GM18861 (cell line): Measurements from ENCODE around the gene SLC5A10.
"Not testable (repeated sequence)": the region's sequence is repeated elsewhere in the genome, so short reads cannot be mapped to it uniquely, and the experiment has no call there.

Experiments
- ATAC-seq: cut with Tn5 transposase; IDR thresholded peaks from one replicate; pipeline ENCODE4 v1.9.1; 2021; ENCODE audit not compliant: unreplicated experiment

Gene SLC5A10

GRCh38 chr17:18951941-18952842 lies at the start of gene SLC5A10:
TSS of gene SLC5A10 (plus strand) at chr17:18952165. CDS start at chr17:18952206, 41 bp downstream.
- ATAC-seq, result no peak

- no peak for ATAC-seq
Measured at GRCh38 chr17:18904482-18904881, 47.5 kb upstream of the SLC5A10 start.

GRCh38 chr17:18905226-18905625 lies 46.7 kb upstream of the SLC5A10 start:
- ATAC-seq, result no peak

DNA sequence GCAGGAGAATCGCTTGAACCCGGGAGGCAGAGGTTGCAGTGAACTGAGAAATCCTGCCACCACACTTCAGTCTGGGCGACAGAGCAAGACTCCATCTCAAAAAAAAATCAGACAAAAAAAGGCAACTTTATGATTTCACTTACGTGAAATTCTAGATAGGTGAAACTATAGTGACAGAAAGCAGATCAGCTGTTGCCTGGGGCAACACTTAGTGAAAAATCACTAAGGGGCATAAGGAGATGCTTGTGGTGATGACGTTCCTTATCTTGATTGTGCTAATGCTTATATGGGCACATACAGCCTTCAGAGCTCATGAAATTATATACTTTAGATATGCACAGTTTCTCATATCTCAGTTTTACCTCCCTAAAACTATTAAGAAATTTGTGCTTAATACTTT lies 41.6 kb upstream of the SLC5A10 start:
- ATAC-seq, result no peak

GRCh38 chr17:18910881-18911280 lies 41.1 kb upstream of the SLC5A10 start:
- ATAC-seq, result no peak

DNA sequence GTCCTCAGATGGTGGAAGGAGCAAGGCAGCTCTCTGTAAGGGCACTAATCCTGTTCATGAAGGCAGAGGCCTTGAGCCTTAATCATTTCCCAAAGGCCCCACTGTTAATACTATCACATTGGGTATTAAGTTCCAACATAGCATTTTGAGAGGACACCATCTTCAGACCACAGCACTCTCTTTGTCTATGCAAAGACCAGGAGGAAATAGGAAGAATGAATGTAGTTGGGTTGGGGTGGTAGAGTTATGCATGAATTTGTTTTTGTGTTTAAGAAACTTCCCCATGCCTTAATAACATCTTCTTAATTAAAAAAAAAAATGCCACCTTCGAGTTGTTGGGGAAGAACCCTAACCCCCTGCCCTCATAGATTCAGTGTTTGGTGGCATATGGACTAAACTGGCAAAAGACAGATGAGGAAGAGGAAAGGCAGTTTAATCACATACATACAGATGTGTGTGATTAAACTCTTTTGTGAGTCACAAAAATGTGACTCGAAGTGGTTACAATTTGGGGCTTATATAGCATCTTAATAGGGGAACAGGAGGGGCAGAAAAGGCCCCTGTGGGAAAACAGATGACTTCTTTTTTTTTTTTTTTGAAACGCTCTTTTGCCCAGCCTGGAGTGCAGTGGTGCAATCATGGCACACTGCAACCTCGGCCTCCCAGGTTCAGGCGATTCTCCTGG lies 35.0 kb upstream of the SLC5A10 start:
- no peak for ATAC-seq

DNA sequence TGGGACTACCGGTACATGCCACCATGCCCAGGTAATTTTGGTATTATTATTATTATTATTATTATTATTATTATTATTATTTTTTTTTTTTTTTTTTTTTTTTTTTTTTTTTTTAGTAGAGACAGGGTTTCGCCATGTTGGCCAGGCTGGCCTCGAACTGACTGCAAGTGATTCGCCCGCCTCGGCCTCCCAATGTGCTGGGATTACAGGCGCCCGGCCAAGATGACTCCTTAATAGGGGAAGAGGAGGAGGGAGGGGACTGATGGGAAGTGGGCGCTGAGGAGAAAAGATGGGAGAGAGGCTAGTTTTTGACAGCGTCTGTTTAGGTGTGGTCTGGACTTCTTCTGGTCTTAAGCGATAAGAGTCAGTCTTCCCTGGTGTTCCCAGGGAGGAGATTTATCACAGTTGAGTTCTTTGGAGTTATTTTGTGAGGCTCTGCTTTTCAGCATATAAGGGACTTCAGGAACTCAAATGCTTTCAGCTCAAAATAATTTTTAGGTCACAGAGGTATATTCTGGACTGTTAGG lies 34.4 kb upstream of the SLC5A10 start:
- no peak for ATAC-seq

DNA sequence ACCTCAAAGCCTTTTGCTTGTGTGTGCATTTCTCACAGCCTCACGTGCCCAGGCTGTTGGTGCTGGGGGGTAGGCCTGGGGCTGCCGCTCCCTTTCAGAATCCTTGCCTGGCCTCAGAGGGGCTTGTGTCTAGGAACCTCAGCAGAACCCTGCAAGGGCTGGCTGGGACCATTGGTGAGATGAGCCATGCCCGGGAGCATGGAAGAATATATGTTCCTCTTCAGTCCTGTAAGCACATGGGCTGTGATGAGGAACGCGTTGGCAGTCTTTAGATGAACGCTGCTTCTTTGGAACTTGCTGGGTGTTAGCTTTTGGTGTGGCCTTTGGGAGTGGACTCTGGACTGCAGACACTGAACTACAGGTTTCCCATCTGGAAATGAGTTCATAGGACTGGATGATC lies 32.0 kb upstream of the SLC5A10 start:
- ATAC-seq, result no peak

DNA sequence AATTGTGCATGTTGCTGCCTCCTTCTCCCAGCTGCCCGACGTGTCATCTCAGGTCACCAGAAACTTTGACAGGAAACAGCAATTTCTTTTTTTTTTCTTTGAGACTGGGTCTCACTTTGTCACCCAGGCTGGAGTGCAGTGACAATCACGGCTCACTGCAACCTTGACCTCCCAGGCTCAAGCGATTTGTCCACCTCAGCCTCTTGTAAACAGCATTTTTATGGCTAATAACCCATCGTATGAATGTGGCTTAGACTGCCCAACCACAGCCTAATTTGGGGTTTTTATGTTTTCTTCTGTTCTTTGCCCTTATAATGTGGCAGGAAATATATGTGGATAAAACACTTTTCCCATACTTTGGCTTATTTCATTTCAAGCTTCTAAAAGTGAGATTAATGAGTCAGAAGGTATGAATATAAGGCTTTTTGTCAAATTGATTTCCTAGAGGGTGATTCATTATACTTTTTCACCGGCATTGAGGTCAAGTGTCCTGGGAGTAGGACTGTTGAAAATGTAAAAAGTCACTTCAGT lies 31.0 kb upstream of the SLC5A10 start:
- ATAC-seq, result peak; percentile 34

GRCh38 chr17:18921485-18921884 lies 30.5 kb upstream of the SLC5A10 start:
- no peak for ATAC-seq

DNA sequence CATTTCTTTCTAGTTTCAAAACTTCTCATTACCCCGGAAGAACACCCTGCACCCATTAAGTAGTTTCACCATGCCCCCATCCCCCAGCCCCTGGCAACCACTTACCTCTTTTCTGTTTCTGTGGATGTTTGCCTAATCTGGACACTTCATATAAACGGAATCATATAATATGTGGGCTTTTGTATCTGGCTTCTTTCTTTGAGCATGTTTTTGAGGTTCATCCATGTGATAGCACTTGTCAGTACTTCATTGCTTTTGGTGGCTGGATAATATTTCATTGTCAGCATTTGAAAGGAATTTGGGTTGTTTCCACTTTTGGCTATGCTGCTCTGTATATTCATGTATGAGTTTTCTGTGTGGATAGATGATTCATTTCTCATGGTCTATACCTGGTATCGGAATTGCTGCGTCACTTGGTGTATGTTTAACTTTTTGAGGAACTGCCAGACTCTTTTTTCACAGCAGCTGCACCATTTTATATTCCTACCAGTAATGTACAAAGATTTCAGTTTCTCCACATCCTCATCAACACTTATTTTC lies 30.0 kb upstream of the SLC5A10 start:
- ATAC-seq, result peak; percentile 67

GRCh38 chr17:18922596-18922995 lies 29.4 kb upstream of the SLC5A10 start:
- ATAC-seq, result not testable (repeated sequence)

- ATAC-seq, result no peak
Measured at GRCh38 chr17:18925187-18925586, 26.8 kb upstream of the SLC5A10 start.

DNA sequence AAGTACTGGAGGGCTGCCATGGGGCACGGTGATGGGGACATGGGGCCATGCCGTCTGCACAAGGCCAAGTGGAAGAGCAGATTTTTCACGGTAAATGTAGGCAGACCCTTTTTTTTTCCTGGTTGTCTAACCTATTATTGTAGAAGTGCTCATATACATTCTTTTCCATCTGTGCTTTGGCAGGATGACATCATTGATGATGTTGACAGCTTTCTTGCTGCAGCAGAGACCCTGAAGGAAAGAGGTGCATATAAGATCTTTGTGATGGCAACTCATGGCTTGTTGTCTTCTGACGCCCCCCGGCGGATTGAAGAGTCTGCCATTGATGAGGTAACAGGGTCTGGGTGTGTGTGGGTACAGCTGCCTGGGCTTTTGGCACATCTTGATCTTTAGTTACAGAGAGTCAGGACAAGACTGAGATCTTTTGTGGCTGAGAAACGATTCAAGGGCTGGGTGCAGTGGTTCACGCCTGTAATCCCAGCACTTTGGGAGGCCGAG lies 23.3 kb upstream of the SLC5A10 start:
- ATAC-seq, result no peak

DNA sequence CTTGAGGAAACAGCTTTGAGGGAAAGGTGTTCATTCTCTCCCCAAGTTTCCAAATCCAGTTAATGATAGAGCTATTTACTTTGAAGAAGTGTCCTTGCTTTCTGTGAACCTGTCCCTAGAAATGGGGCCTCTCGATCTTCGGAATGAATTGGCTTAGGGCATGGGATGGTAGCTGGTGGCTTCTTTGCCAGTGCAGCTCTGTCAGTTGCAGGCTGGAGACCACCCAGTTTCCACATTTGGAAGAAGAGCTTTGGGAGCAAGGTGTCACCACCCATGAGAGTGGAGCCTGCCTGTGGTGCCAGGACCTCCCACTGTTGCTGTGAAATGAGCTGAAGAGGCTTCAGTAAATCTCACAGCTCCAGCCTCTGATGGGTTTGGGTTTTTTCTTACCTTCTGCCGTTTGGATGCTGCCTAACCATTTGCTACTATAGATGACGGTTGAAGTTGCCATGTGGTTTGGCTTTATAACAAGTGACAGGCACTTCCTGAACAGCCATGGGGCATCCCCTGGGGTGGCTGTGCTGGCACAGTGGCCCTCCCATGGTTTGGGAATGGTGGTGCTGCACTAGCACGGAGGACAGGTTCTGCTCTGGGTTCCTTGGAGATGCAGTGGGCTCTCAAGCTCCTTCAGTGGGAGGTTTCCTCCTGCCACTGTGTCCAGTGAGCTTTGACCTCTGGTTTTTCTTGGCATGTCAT lies 19.5 kb upstream of the SLC5A10 start:
- ATAC-seq, result no peak

GRCh38 chr17:18933102-18934058 lies 18.6 kb upstream of the SLC5A10 start:
- ATAC-seq, result no peak

DNA sequence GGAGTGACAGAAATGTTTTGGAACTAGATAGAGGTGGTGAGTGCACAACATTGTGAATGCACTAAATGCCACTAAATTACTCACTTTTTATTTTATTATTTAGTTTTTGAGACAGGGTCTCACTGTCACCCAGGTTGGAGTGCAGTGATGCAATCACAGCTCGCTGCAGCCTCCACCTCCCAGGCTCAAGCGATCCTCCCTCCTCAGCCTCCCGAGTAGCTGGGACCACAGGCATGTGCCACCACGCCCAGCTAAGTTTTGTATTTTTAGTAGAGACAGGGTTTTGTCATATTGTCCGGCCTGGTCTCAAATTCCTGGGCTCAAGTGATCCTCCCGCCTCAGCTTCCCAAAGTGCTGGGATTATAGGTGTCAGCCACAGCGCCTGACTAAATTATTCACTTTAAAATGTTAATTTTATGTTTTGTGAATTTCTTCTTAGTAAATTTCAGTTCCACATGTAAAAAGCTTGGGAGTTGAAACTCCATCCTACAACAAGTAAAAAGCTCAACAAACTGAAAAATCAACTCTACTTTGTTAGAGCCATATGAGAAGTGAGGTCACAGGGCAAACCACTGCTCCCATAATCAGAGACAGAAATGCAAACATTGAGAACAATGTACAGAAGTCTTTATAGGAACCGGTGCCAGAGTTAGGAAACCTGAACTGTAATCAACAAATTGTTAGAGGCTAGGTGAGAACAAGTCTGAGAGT lies 13.8 kb upstream of the SLC5A10 start:
- no peak for ATAC-seq

DNA sequence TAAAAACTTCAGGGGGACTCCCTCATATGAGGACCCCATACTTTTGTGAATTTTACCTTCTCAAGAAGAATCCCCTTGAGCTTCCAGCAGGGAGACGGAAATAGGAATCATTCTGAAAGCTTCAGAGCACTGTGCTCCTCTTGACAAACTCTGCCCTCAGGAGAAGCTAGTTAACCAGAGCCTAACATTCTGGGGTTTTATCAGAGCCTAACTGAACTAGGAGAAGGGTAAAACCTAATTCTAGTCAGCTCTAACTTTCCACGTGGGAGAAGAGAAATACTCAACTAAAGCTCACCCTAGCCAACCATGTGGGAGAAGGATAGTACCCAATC lies 13.3 kb upstream of the SLC5A10 start:
- ATAC-seq, result no peak

- no peak for ATAC-seq
Measured at GRCh38 chr17:18944646-18945045, 7.3 kb upstream of the SLC5A10 start.
